Gastroesophageal sphincter (tissue), 4 donors: ENCODE measurements around the gene RNF180. TPM values are rescaled to one million over a fixed set of nuclear protein-coding genes. Genes with fewer than 3 reads are reported as not detected.
"Not testable (repeated sequence)": the region's sequence is repeated elsewhere in the genome, so short reads cannot be mapped to it uniquely, and the experiment has no call there.

Experiments
- ATAC-seq: fragments of 150-250 bp; one replicate; pipeline ENCODE4 v1.9.1; 2016; ENCODE audit warnings: mild to moderate bottlenecking, moderate library complexity
- H3K27ac ChIP-seq, 4 donors: fragments of 200-600 bp; sonication (generic) in 3 of 4; 1 replicate in 3 of 4; 2 replicates in 1 of 4; pipeline ENCODE4 v1.5.1; 2016 to 2019
- H3K27me3 ChIP-seq: fragments of 200-600 bp; sonication (generic); one replicate; pipeline ENCODE4 v1.5.1; 2019
- H3K36me3 ChIP-seq, 2 donors: fragments of 200-600 bp; sonication (generic); one replicate each; pipeline ENCODE4 v1.5.1; 2019; ENCODE audit warnings: control low read depth in 1 of 2
- H3K4me1 ChIP-seq, 3 donors: fragments of 200-600 bp; sonication (generic); 1 replicate in 2 of 3; 2 replicates in 1 of 3; pipeline ENCODE4 v1.5.1; 2016 to 2019; ENCODE audit warnings: control low read depth in 2 of 3
- H3K4me3 ChIP-seq, 2 donors: fragments of 200-600 bp; sonication (generic); one replicate each; pipeline ENCODE4 v1.5.1; 2019; ENCODE audit warnings: mild to moderate bottlenecking in 1 of 2, moderate library complexity in 1 of 2
- H3K9me3 ChIP-seq, 3 donors: fragments of 200-600 bp; sonication (generic); one replicate each; pipeline ENCODE4 v1.5.1; 2017 to 2019; ENCODE audit warnings: control low read depth in 2 of 3
- CTCF ChIP-seq, 4 experiments: fragments of 200-600 bp in 2 of 4; fragments of 450-650 bp in 2 of 4; sonication (generic) in 1 of 4; IDR thresholded peaks; one replicate each; pipeline ENCODE4 v1.5.1; 2017 to 2019; ENCODE audit warnings: antibody characterized with exemption in 4 of 4, mild to moderate bottlenecking in 2 of 4, moderate library complexity in 2 of 4
- EP300 ChIP-seq: sonication (generic); formaldehyde crosslinking; IDR thresholded peaks from one replicate; pipeline ENCODE4 v1.6.1; 2017; ENCODE audit warnings: antibody characterized with exemption, mild to moderate bottlenecking
- POLR2A ChIP-seq, 2 donors: fragments of 450-650 bp; IDR thresholded peaks; one replicate each; pipeline ENCODE4 v1.6.1; 2017; ENCODE audit warnings: antibody characterized with exemption in 2 of 2, mild to moderate bottlenecking in 2 of 2, moderate library complexity in 1 of 2
- POLR2AphosphoS5 ChIP-seq: sonication (generic); formaldehyde crosslinking; IDR thresholded peaks from one replicate; pipeline ENCODE4 v1.6.1; 2017; ENCODE audit warnings: antibody characterized with exemption
- WGBS, 2 donors: methylation state at CpG; one replicate each; pipeline ENCODE4 v1.1.5; 2018; ENCODE audit warnings: low coverage in 1 of 2; 5-methylcytosine and 5-hydroxymethylcytosine counted together
- total RNA-seq, 4 donors: library from RNA; depleted of rRNA; stranded (reverse); fragments of >200 nt; gene quantifications; one replicate each; pipeline ENCODE4 v1.1.0, GENCODE V29; 2016

RNF180 gene
- total RNA-seq, 4 donors from 2014 or later = 22.0 to 41.6 (median 25.3) TPM

GRCh38 chr5:64260756-64261155, 95.1 kb downstream of the RNF180 start:
- H3K27me3 ChIP-seq = no peaks in the 10 kb centered on the region
- no peak for ATAC-seq
- peaks cover 0 to 14% (median 0%) of the 10 kb centered on the region in 3 donors for H3K9me3 ChIP-seq
- no peaks in the 10 kb centered on the region for H3K4me1 ChIP-seq
- H3K4me3 ChIP-seq = no peak overlapping the region
- 33 to 48% methylated on average over 1 of the region's 1 CpG for WGBS, 2 donors
- no peak overlapping the region for H3K27ac ChIP-seq
- H3K36me3 ChIP-seq = no peaks in the 10 kb centered on the region
- TF ChIP-seq EP300 (no peak), POLR2A (IDR thresholded peaks at IDR 0.05) (no peak), CTCF (IDR thresholded peaks at IDR 0.05) (no peak), POLR2AphosphoS5 (no peak)

GRCh38 chr5:64269164-64269563, 103.5 kb downstream of the RNF180 start:
- Histone ChIP-seq H3K27me3 (no peaks in the 10 kb centered on the region), H3K9me3 (peaks cover 0 to 10% (median 0%) of the 10 kb centered on the region in 3 donors), H3K4me3 (no peak overlapping the region), H3K4me1 (peaks cover 0 to 7% (median 0%) of the 10 kb centered on the region in 3 donors), H3K36me3 (no peaks in the 10 kb centered on the region), H3K27ac (no peak overlapping the region)
- no peak for ATAC-seq
- WGBS, 2 donors = 77 to 96% methylated on average over 3 of the region's 4 CpGs
- TF ChIP-seq EP300 = no peak

GRCh38 chr5:64273276-64273675, 107.6 kb downstream of the RNF180 start:
- Histone ChIP-seq H3K27ac (no peak overlapping the region), H3K4me1 (peaks cover 0 to 7% (median 0%) of the 10 kb centered on the region in 3 donors), H3K36me3 (no peaks in the 10 kb centered on the region), H3K27me3 (no peaks in the 10 kb centered on the region), H3K4me3 (no peak overlapping the region), H3K9me3 (no peaks in the 10 kb centered on the region)
- ATAC-seq = no peak
- 15 to 43% methylated on average over 1 of the region's 1 CpG for WGBS, 2 donors
- no peak for TF ChIP-seq POLR2A (IDR thresholded peaks at IDR 0.05)
- TF ChIP-seq POLR2AphosphoS5 = no peak
- TF ChIP-seq EP300 = no peak
- TF ChIP-seq CTCF (IDR thresholded peaks at IDR 0.05) = no peak

GRCh38 chr5:64285188-64286130, 119.8 kb downstream of the RNF180 start:
- no peak overlapping the region for H3K4me3 ChIP-seq
- no peak for TF ChIP-seq EP300
- no peak for TF ChIP-seq CTCF (IDR thresholded peaks at IDR 0.05)
- no peak for TF ChIP-seq POLR2A (IDR thresholded peaks at IDR 0.05)
- TF ChIP-seq POLR2AphosphoS5 = no peak
- no peak overlapping the region for H3K27ac ChIP-seq
- H3K36me3 ChIP-seq = no peaks in the 10 kb centered on the region
- ATAC-seq = no peak
- no peaks in the 10 kb centered on the region for H3K4me1 ChIP-seq
- no peaks in the 10 kb centered on the region for H3K27me3 ChIP-seq
- 40 to 100% methylated on average over 1 of the region's 8 CpGs for WGBS, 2 donors
- H3K9me3 ChIP-seq = peaks cover 0 to 36% (median 0%) of the 10 kb centered on the region in 3 donors

GRCh38 chr5:64286381-64286780, 120.7 kb downstream of the RNF180 start:
- Histone ChIP-seq H3K4me1 (no peaks in the 10 kb centered on the region), H3K9me3 (peaks cover 0 to 34% (median 0%) of the 10 kb centered on the region in 3 donors), H3K27me3 (no peaks in the 10 kb centered on the region), H3K4me3 (no peak overlapping the region), H3K36me3 (no peaks in the 10 kb centered on the region), H3K27ac (no peak overlapping the region)
- no peak for ATAC-seq
- TF ChIP-seq CTCF (IDR thresholded peaks at IDR 0.05) (no peak), POLR2A (IDR thresholded peaks at IDR 0.05) (no peak), POLR2AphosphoS5 (no peak)
- 89 to 96% methylated on average over 1 of the region's 1 CpG for WGBS, 2 donors

GRCh38 chr5:64288496-64288895, 122.9 kb downstream of the RNF180 start:
- WGBS, 2 donors = 96 to 100% methylated on average over 2 of the region's 2 CpGs
- not testable (repeated sequence) for H3K36me3 ChIP-seq, ATAC-seq

More at GRCh38 chr5:64288496-64288895, 122.9 kb downstream of the RNF180 start:
- not testable (repeated sequence) for H3K4me3 ChIP-seq, H3K4me1 ChIP-seq, H3K27ac ChIP-seq, H3K27me3 ChIP-seq
- H3K9me3 ChIP-seq = peaks cover 0 to 15% (median 0%) of the 10 kb centered on the region in 3 donors
